Thyroid gland (tissue), 4 donors: ENCODE data around the gene TM9SF3.

Source experiments
- POLR2A ChIP-seq, 2 donors: fragments of 450-650 bp; IDR thresholded peaks; one replicate each; pipeline ENCODE4 v1.6.1; 2017; ENCODE audit warnings: antibody characterized with exemption in 2 of 2, mild to moderate bottlenecking in 2 of 2, moderate library complexity in 1 of 2
- TF ChIP-seq, protein P1 (sequence below), 6 experiments: fragments of 200-600 bp in 3 of 6; fragments of 450-650 bp in 3 of 6; sonication (generic) in 3 of 6; IDR thresholded peaks; one replicate each; pipeline ENCODE4 v1.5.1; 2016 to 2019; ENCODE audit warnings: antibody characterized with exemption in 6 of 6, mild to moderate bottlenecking in 2 of 6, inconsistent platforms in 1 of 6, moderate library complexity in 1 of 6

DNA sequence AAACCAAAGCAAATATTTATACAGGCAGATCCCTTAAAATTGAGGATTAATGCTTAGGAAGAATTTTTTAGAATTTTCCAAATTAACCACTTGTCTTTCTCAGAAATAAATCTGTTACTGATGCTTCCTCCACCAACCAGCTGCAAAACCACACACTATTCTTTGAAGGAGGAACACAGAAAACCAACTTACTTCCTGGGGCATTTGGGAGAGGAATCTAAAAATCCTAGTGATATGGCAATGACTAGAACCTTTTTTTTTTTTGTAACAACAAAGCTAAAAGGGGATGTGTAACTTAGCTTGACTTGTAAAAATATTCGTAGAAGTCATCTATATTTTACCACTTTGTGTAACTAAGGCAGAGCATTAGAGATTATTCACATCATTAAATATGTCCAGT is 5.1 kb upstream of the TM9SF3 start:
- no peak for TF ChIP-seq POLR2A (IDR thresholded peaks at IDR 0.05)
- TF ChIP-seq, protein P1, sequence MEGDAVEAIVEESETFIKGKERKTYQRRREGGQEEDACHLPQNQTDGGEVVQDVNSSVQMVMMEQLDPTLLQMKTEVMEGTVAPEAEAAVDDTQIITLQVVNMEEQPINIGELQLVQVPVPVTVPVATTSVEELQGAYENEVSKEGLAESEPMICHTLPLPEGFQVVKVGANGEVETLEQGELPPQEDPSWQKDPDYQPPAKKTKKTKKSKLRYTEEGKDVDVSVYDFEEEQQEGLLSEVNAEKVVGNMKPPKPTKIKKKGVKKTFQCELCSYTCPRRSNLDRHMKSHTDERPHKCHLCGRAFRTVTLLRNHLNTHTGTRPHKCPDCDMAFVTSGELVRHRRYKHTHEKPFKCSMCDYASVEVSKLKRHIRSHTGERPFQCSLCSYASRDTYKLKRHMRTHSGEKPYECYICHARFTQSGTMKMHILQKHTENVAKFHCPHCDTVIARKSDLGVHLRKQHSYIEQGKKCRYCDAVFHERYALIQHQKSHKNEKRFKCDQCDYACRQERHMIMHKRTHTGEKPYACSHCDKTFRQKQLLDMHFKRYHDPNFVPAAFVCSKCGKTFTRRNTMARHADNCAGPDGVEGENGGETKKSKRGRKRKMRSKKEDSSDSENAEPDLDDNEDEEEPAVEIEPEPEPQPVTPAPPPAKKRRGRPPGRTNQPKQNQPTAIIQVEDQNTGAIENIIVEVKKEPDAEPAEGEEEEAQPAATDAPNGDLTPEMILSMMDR (IDR thresholded peaks at IDR 0.05): no peak
